Measurements from ENCODE around the gene STK17B. TPM values are rescaled to one million over a fixed set of nuclear protein-coding genes. Genes with fewer than 3 reads are reported as not detected.
"Not testable (repeated sequence)": the region's sequence is repeated elsewhere in the genome, so short reads cannot be mapped to it uniquely, and the experiment has no call there.

Gene STK17B
- polyA plus RNA-seq, 5 donors = 9.9 to 15.9 (median 13.6) TPM

- DNase-seq = no peak
Observed at GRCh38 chr2:196113061-196113974, 58.1 kb downstream of the STK17B start.

DNA sequence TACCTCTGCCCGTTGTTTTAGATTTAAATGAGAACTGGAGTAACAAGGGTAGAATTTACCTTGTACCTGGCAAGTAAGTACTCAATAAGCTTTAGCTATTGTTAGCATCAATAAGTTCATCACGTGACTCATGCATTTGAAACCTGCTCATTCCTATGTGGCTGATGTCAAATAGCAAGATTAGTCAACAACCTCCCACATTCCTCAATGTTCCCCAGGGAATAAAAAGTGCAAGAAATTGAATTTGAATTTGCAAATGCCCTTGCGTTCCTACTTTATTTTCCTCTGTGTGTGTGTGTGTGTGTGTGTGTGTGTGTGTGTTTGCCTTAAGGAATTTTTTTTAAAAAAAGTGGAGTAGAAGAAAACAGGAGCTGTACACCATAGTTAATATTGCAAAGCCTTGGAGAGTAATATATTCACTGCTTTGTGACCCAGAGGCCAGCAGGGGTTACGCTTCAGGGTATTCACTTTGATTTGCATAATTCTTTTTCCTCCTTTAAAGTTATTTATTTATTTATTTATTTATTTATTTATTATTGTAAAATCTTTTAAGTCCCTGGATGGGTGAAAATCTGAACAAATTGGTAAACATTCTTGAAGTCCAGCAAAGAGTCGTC lies 58.9 kb downstream of the STK17B start:
- no peak for DNase-seq

DNA sequence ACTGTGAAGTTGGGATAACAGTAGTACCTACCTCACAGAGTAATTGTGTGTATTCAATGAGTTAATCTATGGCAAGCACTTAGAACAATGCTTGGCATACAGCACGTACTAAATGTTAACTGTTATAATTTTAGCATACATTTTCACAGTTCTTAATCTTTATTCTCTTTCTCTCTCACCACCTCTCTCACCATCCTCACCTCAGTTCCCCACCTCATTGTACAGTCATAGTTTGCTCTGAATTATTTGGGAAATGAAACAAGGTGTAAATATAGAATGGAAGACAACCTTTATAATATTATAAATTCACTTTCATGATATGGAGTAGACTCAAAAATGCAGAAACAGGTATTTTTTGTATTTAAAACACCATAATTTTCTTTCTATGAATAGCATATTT lies 62.8 kb downstream of the STK17B start:
- no peak for DNase-seq

GRCh38 chr2:196105951-196106350 lies 65.4 kb downstream of the STK17B start:
- no peak for DNase-seq

GRCh38 chr2:196104066-196104465 lies 67.3 kb downstream of the STK17B start:
- no peak for DNase-seq

DNA sequence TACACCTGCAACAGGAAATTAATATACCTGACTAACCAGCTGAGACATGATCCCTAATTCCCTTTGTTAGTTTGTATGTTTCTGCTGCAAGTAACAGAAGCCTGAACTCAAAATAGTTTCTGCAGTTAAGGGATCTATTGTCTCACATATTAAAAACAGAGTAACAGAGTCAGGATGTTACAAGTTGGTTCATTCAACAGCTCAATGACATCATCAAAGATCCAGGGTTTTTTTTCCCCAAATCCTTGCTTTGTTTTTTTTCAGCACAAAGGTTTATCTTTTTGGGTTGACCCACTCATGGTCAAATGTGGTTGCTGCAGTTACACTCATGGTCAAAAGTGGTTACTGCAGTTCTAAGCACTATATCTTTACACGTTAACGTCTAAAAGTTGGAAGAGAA lies 67.8 kb downstream of the STK17B start:
- no peak for DNase-seq

DNA sequence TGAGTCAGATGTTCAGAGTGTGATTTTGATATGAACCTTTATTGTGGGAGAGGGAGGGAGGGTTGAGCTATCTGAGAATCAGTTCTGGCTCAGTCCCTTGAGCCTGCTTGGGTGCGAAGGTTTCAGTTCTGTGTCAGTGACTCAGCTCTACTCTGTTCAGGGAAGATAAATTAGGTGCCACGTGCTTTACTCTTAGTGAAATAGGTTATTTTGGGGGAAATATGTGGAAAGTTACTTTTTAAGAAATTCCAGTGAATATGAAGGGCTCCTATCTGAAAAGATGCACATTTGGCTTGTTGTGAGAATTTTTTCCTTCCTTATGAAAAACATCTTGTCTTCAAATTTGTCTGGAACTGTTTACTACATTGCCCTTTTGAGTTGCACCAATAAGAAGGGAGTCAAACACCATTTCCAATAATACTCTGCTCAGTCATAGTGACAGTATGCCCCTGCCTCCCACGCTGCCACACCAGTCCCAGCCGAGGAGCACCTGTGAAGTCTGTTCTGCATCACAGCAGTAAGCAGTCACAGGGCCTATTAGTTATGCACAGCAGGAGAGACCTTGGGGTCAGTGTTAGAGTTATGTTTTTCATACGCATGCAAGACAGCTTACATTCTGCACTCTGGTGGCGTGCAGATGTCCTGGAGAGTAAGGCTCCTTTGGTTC lies 69.9 kb downstream of the STK17B start:
- DNase-seq = no peak

DNA sequence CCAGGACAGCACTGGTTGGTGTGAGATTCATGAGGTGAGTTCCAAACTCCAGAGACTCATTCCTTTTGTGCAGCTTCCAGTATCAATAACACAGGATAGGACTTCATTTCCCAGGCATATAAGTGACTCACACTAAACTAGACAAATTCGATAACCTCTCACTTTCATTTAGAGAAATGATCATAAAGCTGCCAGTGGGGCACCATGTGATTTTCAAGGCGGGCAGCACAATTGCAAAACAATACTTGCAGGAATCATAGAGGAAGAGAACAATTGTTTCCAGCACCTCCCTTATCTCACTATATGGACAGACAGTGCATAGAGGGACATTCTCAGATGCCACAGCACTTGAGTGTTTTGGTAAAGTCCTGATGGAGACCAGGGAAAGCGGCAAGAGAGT lies 71.5 kb downstream of the STK17B start:
- no peak for DNase-seq

GRCh38 chr2:196097864-196098660 lies 73.3 kb downstream of the STK17B start:
- no peak for DNase-seq

DNA sequence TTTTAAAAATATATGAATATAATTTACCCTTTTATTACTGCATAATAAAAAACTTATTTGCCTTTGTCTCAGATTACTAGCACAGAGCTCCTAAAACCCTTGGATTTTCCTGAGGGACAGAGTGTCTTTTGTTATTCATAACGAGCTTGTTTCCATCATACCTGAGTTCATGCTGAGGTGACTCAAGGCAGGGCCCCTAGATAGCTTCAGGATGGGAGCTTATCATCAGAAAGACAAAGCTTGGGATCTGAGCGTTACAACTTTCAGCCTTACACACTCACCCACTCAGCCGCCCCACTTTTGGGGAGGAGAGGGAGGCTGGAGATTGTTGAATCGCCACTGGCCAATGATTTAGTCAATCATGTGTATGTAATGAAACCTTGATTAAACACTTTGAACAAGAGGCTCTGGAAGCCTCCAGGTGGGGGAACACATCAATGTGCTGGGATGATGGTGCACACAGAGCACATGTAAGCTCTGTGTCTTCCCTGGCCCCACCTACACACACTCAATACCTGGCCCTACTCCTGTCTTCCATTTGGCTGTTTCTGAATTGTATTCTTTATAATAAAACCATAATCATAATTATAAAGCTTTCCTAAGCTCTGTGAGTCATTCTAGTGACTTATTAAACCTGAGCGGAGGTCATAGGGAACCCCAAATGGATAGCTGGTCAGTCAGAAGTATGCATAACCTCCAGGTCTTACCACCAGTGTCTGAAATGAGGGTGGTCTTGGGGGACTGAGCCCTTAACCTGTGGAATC lies 74.2 kb downstream of the STK17B start:
- DNase-seq = no peak

- no peak for DNase-seq
Observed at GRCh38 chr2:196096264-196096663, 75.1 kb downstream of the STK17B start.

GRCh38 chr2:196089448-196089847 lies 81.9 kb downstream of the STK17B start:
- not testable (repeated sequence) for DNase-seq

DNA sequence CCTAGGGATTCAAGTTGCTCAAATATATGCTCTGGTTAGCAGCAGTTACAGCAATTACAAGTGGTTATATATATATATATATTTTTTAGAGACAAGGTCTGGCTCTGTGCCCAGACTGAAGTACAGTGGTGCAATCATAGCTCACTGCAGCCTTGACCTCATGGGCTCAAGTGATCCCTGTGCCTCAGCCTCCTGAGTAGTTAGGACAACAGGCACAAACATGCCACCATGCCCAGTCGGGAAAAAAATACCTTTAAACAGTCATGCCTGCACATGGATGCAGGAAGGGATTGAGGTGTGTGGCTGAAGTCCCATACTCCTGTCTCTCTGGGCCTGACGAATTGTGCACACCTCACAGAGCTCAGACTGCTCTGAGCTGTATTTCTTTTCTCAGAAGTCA lies 83.2 kb downstream of the STK17B start:
- DNase-seq = peak; percentile 26 to 40

DNA sequence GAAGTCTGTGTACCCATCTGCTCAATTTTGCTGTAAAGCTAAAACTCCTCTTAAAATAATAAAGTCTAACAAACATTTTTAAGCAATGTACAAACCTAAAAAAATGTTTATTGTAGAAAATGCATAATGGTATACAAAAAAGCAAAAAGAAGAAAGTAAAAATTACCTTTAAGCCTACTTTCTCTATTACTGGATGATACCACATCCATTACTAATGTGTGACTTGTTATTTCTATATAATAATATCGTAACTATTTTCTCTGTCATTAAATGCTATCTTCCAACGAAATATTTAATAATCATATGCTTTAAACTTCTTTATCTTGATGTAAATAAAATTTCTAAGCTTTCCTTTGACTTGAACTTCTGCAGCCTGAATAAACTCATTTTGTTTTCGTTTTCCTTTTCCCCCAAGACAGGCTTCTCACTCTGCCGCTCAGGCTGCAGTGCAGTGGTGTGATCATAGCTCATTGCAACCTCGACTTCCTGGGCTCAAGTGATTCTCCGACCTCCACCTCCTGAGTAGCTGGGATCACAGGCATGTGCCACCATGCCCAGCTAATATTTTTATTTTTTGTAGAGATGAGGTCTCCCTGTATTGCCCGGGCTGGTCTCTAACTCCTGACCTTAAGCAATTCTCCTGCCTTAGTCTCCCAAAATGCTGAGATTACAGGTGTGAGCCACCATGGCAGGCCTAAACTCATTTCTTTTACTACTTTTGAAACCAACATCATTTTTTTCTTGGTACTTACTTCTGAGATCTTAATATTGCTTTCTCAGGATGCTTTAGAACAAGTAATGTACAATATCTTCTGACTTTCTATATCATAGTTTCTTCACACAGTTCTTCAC lies 84.6 kb downstream of the STK17B start:
- DNase-seq = no peak

GRCh38 chr2:196083601-196084000 lies 87.8 kb downstream of the STK17B start:
- DNase-seq = no peak

Other genes with a start within 250 kb of the STK17B start
- gene DNAH7, start 102.7 kb downstream of the STK17B start, polyA plus RNA-seq (ENCODE audit: insufficient read depth in 1 of 5, insufficient read length in 5 of 5, low replicate concordance in 1 of 5) = 1 to 10 TPM; 2.7 to 7.4 (median 5.0) TPM